GM21528 (cell line): Measurements from ENCODE around the gene LMTK2.
"Not testable (repeated sequence)": the region's sequence is repeated elsewhere in the genome, so short reads cannot be mapped to it uniquely, and the experiment has no call there.

Source experiments
- ATAC-seq: cut with Tn5 transposase; IDR thresholded peaks from one replicate; pipeline ENCODE4 v1.9.1; 2021; ENCODE audit warnings: mild to moderate bottlenecking, moderate library complexity; ENCODE audit not compliant: unreplicated experiment, low FRiP score

The LMTK2 gene

GRCh38 chr7:98102170-98102569 lies 4.5 kb upstream of the LMTK2 start:
- no peak for ATAC-seq

GRCh38 chr7:98105942-98106544 lies 619 bp upstream of the LMTK2 start:
- ATAC-seq, result peak; percentile 10

GRCh38 chr7:98107313-98107721 lies 655 bp downstream of the LMTK2 start:
- ATAC-seq, result no peak

- no peak for ATAC-seq
These were observed 3.8 kb downstream of the LMTK2 start for GRCh38 chr7:98110249-98111022.

GRCh38 chr7:98112077-98112476 lies 5.4 kb downstream of the LMTK2 start:
- no peak for ATAC-seq

- no peak for ATAC-seq
These were observed 9.3 kb downstream of the LMTK2 start for GRCh38 chr7:98115746-98116525.

- ATAC-seq, result no peak
These were observed 10.2 kb downstream of the LMTK2 start for GRCh38 chr7:98116656-98117461.

GRCh38 chr7:98119256-98119918 lies 12.7 kb downstream of the LMTK2 start:
- no peak for ATAC-seq

- no peak for ATAC-seq
These were observed 13.9 kb downstream of the LMTK2 start for GRCh38 chr7:98120559-98120958.

GRCh38 chr7:98121388-98121787 lies 14.7 kb downstream of the LMTK2 start:
- not testable (repeated sequence) for ATAC-seq

GRCh38 chr7:98123365-98123696 lies 16.7 kb downstream of the LMTK2 start:
- no peak for ATAC-seq

- no peak for ATAC-seq
These were observed 19.1 kb downstream of the LMTK2 start for GRCh38 chr7:98125759-98126158.

GRCh38 chr7:98126311-98127142 lies 19.9 kb downstream of the LMTK2 start:
- ATAC-seq, result no peak

- ATAC-seq, result no peak
These were observed 21.7 kb downstream of the LMTK2 start for GRCh38 chr7:98128346-98128745.

GRCh38 chr7:98130959-98131358 lies 24.3 kb downstream of the LMTK2 start:
- ATAC-seq, result no peak

GRCh38 chr7:98133181-98133580 lies 26.5 kb downstream of the LMTK2 start:
- peak; percentile 72 for ATAC-seq

GRCh38 chr7:98133621-98134303 lies 27.1 kb downstream of the LMTK2 start:
- peak; percentile 22 for ATAC-seq

- ATAC-seq, result no peak
These were observed 28.0 kb downstream of the LMTK2 start for GRCh38 chr7:98134420-98135228.
